H9 (cell line): ENCODE results near the gene TSPAN8. TPM values are rescaled to one million over a fixed set of nuclear protein-coding genes. Genes with fewer than 3 reads are reported as not detected.

Experiments
- DNase-seq: peaks from one replicate; pipeline ENCODE4 v3.0.0-alpha.2; 2017
- H2AFZ ChIP-seq: one replicate; pipeline ENCODE4 v1.6.1; 2013; ENCODE audit warnings: mild to moderate bottlenecking, low read length, control low read depth, moderate library complexity
- H2AK5ac ChIP-seq: 2 replicates; pipeline ENCODE4 v1.6.1; 2013; ENCODE audit warnings: low read length, control low read depth, mixed read lengths; ENCODE audit not compliant: insufficient read length
- H2BK120ac ChIP-seq: one replicate; pipeline ENCODE4 v1.6.1; 2013; ENCODE audit warnings: low read depth, mild to moderate bottlenecking, low read length, control low read depth, inconsistent platforms; ENCODE audit not compliant: poor library complexity, severe bottlenecking
- H2BK12ac ChIP-seq: 2 replicates; pipeline ENCODE4 v1.6.1; 2013; ENCODE audit warnings: low read length, control low read depth, mixed read lengths, low read depth; ENCODE audit not compliant: insufficient read length
- H2BK15ac ChIP-seq: 2 replicates; pipeline ENCODE4 v1.6.1; 2013; ENCODE audit warnings: low read depth, low read length, control low read depth
- H2BK20ac ChIP-seq: one replicate; pipeline ENCODE4 v1.6.1; 2013; ENCODE audit warnings: low read depth, mild to moderate bottlenecking, low read length, control low read depth, inconsistent platforms; ENCODE audit not compliant: poor library complexity, severe bottlenecking
- H2BK5ac ChIP-seq: 2 replicates; pipeline ENCODE4 v1.6.1; 2013; ENCODE audit warnings: low read length, control low read depth, mixed read lengths; ENCODE audit not compliant: insufficient read length
- H3K14ac ChIP-seq: 2 replicates; pipeline ENCODE4 v1.6.1; 2013; ENCODE audit warnings: low read length, control low read depth; ENCODE audit not compliant: insufficient read depth
- H3K18ac ChIP-seq: 2 replicates; pipeline ENCODE4 v1.6.1; 2013; ENCODE audit warnings: low read depth, mild to moderate bottlenecking, mixed read lengths, low read length, control low read depth; ENCODE audit not compliant: insufficient read length
- H3K23ac ChIP-seq: 2 replicates; pipeline ENCODE4 v1.6.1; 2013; ENCODE audit warnings: low read length, control low read depth, mixed read lengths, low read depth; ENCODE audit not compliant: insufficient read length
- H3K23me2 ChIP-seq: 2 replicates; pipeline ENCODE4 v1.6.1; 2013; ENCODE audit warnings: low read depth, mild to moderate bottlenecking, mixed read lengths, low read length, control low read depth; ENCODE audit not compliant: insufficient read length, poor library complexity, severe bottlenecking
- H3K27ac ChIP-seq: 2 replicates; pipeline ENCODE4 v1.5.1; 2013; ENCODE audit warnings: low read length, control low read depth, mixed read lengths, low read depth; ENCODE audit not compliant: insufficient read length
- H3K27me3 ChIP-seq: 2 replicates; pipeline ENCODE4 v1.6.1; 2013; ENCODE audit warnings: low read length, control low read depth, inconsistent platforms; ENCODE audit not compliant: insufficient read depth
- H3K4ac ChIP-seq: 2 replicates; pipeline ENCODE4 v1.6.1; 2013; ENCODE audit warnings: low read depth, mild to moderate bottlenecking, control low read depth, inconsistent platforms, low read length, moderate library complexity
- H3K4me1 ChIP-seq: 2 replicates; pipeline ENCODE4 v1.6.1; 2013; ENCODE audit warnings: low read length, control low read depth, inconsistent platforms; ENCODE audit not compliant: insufficient read depth
- H3K4me2 ChIP-seq: 2 replicates; pipeline ENCODE4 v1.6.1; 2013; ENCODE audit warnings: low read length, control low read depth, mixed read lengths; ENCODE audit not compliant: insufficient read length, insufficient read depth
- H3K56ac ChIP-seq: 2 replicates; pipeline ENCODE4 v1.6.1; 2013; ENCODE audit warnings: low read depth, mild to moderate bottlenecking, mixed read lengths, low read length, control low read depth; ENCODE audit not compliant: insufficient read length
- H3K79me1 ChIP-seq: 2 replicates; pipeline ENCODE4 v1.6.1; 2013; ENCODE audit warnings: low read depth, mild to moderate bottlenecking, moderate library complexity, low read length, control low read depth, inconsistent platforms; ENCODE audit not compliant: insufficient read depth, poor library complexity, severe bottlenecking
- H3K79me2 ChIP-seq: 2 replicates; pipeline ENCODE4 v1.6.1; 2013; ENCODE audit warnings: low read length, control low read depth, inconsistent platforms; ENCODE audit not compliant: insufficient read depth
- H3K9ac ChIP-seq: 2 replicates; pipeline ENCODE4 v1.6.1; 2013; ENCODE audit warnings: low read length, control low read depth, mixed read lengths; ENCODE audit not compliant: insufficient read length; ENCODE audit errors: extremely low read depth
- H3K9me3 ChIP-seq: one replicate; pipeline ENCODE4 v1.6.1; 2013; ENCODE audit warnings: low read depth, low read length, inconsistent platforms; ENCODE audit not compliant: control insufficient read depth
- H3T11ph ChIP-seq: one replicate; pipeline ENCODE4 v1.6.1; 2013; ENCODE audit warnings: mild to moderate bottlenecking, low read length, control low read depth, inconsistent platforms
- H4K20me1 ChIP-seq: one replicate; pipeline ENCODE4 v1.6.1; 2013; ENCODE audit not compliant: control insufficient read depth, insufficient read length, insufficient read depth
- H4K5ac ChIP-seq: 2 replicates; pipeline ENCODE4 v1.6.1; 2013; ENCODE audit warnings: low read depth, mild to moderate bottlenecking, mixed read lengths, low read length, control low read depth; ENCODE audit not compliant: insufficient read length
- H4K8ac ChIP-seq: replicated peaks from 2 replicates; pipeline ENCODE4 v1.6.1; 2013; ENCODE audit warnings: low read length, control low read depth, mixed read lengths, low read depth; ENCODE audit not compliant: insufficient read length
- H4K91ac ChIP-seq: 2 replicates; pipeline ENCODE4 v1.6.1; 2013; ENCODE audit warnings: low read depth, mild to moderate bottlenecking, moderate library complexity, mixed read lengths, low read length, control low read depth; ENCODE audit not compliant: insufficient read length
- H3K27ac Mint-ChIP-seq, 3 experiments: 2 replicates in 2 of 3; 3 replicates in 1 of 3; pipeline ENCODE4 v1.8.0; 2020 to 2021; ENCODE audit warnings: mixed read lengths in 3 of 3, mild to moderate bottlenecking in 1 of 3, moderate library complexity in 1 of 3
- H3K27me3 Mint-ChIP-seq: 2 replicates; pipeline ENCODE4 v1.8.0; 2021; ENCODE audit warnings: low read depth, mild to moderate bottlenecking, moderate library complexity, mixed read lengths
- H3K36me3 Mint-ChIP-seq, 3 experiments: 2 replicates in 2 of 3; 3 replicates in 1 of 3; pipeline ENCODE4 v1.8.0; 2020 to 2021; ENCODE audit warnings: low read depth in 3 of 3, mixed read lengths in 3 of 3; ENCODE audit not compliant: insufficient read depth in 1 of 3
- H3K4me1 Mint-ChIP-seq, 2 experiments: 2 replicates each; pipeline ENCODE4 v1.8.0; 2020; ENCODE audit warnings: mixed read lengths in 2 of 2
- H3K4me3 Mint-ChIP-seq, 2 experiments: 2 replicates in 1 of 2; 3 replicates in 1 of 2; pipeline ENCODE4 v1.8.0; 2020 to 2021; ENCODE audit warnings: mild to moderate bottlenecking in 2 of 2, mixed read lengths in 2 of 2, moderate library complexity in 1 of 2
- H3K9me3 Mint-ChIP-seq, 2 experiments: 2 replicates in 1 of 2; 3 replicates in 1 of 2; pipeline ENCODE4 v1.8.0; 2020; ENCODE audit warnings: mild to moderate bottlenecking in 2 of 2, mixed read lengths in 2 of 2, moderate library complexity in 1 of 2
- CTCF ChIP-seq: fragments of 200-600 bp; sonication (generic); conservative IDR thresholded peaks from 3 replicates; pipeline ENCODE4 v1.8.0; 2021; ENCODE audit warnings: antibody characterized with exemption, mild to moderate bottlenecking
- total RNA-seq: library from RNA; stranded (reverse); gene quantifications from 2 replicates; pipeline ENCODE4 v1.2.1, GENCODE V29; 2021

The TSPAN8 gene
- total RNA-seq, 1 experiment from 2014 or later: not detected

- H3K18ac ChIP-seq: no peak overlapping the region
- H3K4me1 ChIP-seq: no peaks in the 10 kb centered on the region
- TF ChIP-seq CTCF: no peak
- H3K14ac ChIP-seq: no peak overlapping the region
- no peak overlapping the region for H2BK12ac ChIP-seq
- no peak overlapping the region for H3K4me2 ChIP-seq
- no peak overlapping the region for H3K4me3 Mint-ChIP-seq
- no peak overlapping the region for H2BK20ac ChIP-seq
- no peak overlapping the region for H2BK15ac ChIP-seq
- H4K5ac ChIP-seq: no peak overlapping the region
- no peaks in the 10 kb centered on the region for H3K23me2 ChIP-seq
- peaks cover 5 to 8% of the 10 kb centered on the region in 2 experiments for H3K9me3 Mint-ChIP-seq
- no peak overlapping the region for H3K56ac ChIP-seq
- H3K79me1 ChIP-seq: no peaks in the 10 kb centered on the region
- H3K23ac ChIP-seq: no peak overlapping the region
- H4K8ac ChIP-seq: no peak overlapping the region
- no peak for DNase-seq
- no peak overlapping the region for H2AK5ac ChIP-seq
- H2BK120ac ChIP-seq: no peak overlapping the region
- no peak overlapping the region for H3T11ph ChIP-seq
- no peak overlapping the region for H3K4ac ChIP-seq
- no peaks in the 10 kb centered on the region for H3K79me2 ChIP-seq
- no peak overlapping the region for H3K9ac ChIP-seq
- no peaks in the 10 kb centered on the region for H3K27me3 Mint-ChIP-seq
- H3K4me1 Mint-ChIP-seq: no peaks in the 10 kb centered on the region
- H2BK5ac ChIP-seq: no peak overlapping the region
- H3K27me3 ChIP-seq: no peaks in the 10 kb centered on the region
- H3K9me3 ChIP-seq: no peaks in the 10 kb centered on the region
- no peaks in the 10 kb centered on the region for H4K20me1 ChIP-seq
- H3K27ac ChIP-seq: no peak overlapping the region
- no peak overlapping the region for H2AFZ ChIP-seq
- H4K91ac ChIP-seq: no peak overlapping the region
- peaks cover 4 to 10% (median 6%) of the 10 kb centered on the region in 3 experiments for H3K36me3 Mint-ChIP-seq
- H3K27ac Mint-ChIP-seq: no peak overlapping the region
Observed at GRCh38 chr12:71174825-71175224, 17.0 kb upstream of the TSPAN8 start.
